IMR-90 (cell line): ENCODE data around the gene PCCA. TPM values are rescaled to one million over a fixed set of nuclear protein-coding genes. Genes with fewer than 3 reads are reported as not detected.
A peak's percentile ranks its signal among the peaks of the same experiment; 100 is the strongest.

Experiments used
- ATAC-seq: fragments of 200-7000 bp; cut with Tn5 transposase; 2 replicates; pipeline ENCODE4 v1.9.1; 2020; ENCODE audit warnings: low read depth, mild to moderate bottlenecking, moderate library complexity
- BruUV-seq: library from RNA; stranded (reverse); fragments of 400-500 nt; replicated peaks from 2 replicates; lab custom pipeline; 2021; lab: Mats Ljungman, UMichigan
- CTCF ChIA-PET: fragments of 300-600 bp; formaldehyde crosslinking; extraction: SDS; loops from one replicate; lab custom pipeline; 2021; ENCODE audit warnings: antibody characterized with exemption; lab: Yijun Ruan, JAX
- POLR2A ChIA-PET: fragments of 300-600 bp; sonication (Branson Sonifier 250); formaldehyde crosslinking; loops from one replicate; lab custom pipeline; 2022; ENCODE audit warnings: antibody characterized with exemption; ENCODE audit not compliant: unreplicated experiment; lab: Charles Lee
- DNase-seq: peaks from one replicate; pipeline ENCODE4 v3.0.0; 2013
- H2AFZ ChIP-seq: replicated peaks from 2 replicates; pipeline ENCODE3; 2013; ENCODE audit warnings: low read length, mild to moderate bottlenecking; ENCODE audit not compliant: poor library complexity
- H2AK5ac ChIP-seq: 2 replicates; pipeline ENCODE4 v1.6.1; 2013; ENCODE audit warnings: low read depth, low read length, inconsistent platforms
- H2AK9ac ChIP-seq: replicated peaks from 2 replicates; pipeline ENCODE3; 2013; ENCODE audit warnings: mild to moderate bottlenecking, low read depth, low read length, moderate library complexity; ENCODE audit not compliant: poor library complexity
- H2BK120ac ChIP-seq: 2 replicates; pipeline ENCODE4 v1.6.1; 2013; ENCODE audit warnings: low read depth, low read length, inconsistent platforms
- H2BK15ac ChIP-seq: 3 replicates; pipeline ENCODE4 v1.6.1; 2013; ENCODE audit warnings: low read depth, low read length, inconsistent platforms
- H2BK20ac ChIP-seq: 2 replicates; pipeline ENCODE4 v1.6.1; 2013; ENCODE audit warnings: low read depth, mild to moderate bottlenecking, inconsistent platforms, low read length, moderate library complexity
- H2BK5ac ChIP-seq: 2 replicates; pipeline ENCODE4 v1.6.1; 2013; ENCODE audit warnings: mild to moderate bottlenecking, low read depth, low read length, inconsistent platforms; ENCODE audit not compliant: poor library complexity, severe bottlenecking
- H3K14ac ChIP-seq: replicated peaks from 2 replicates; pipeline ENCODE4 v1.6.1; 2013; ENCODE audit warnings: low read depth, low read length, inconsistent platforms
- H3K18ac ChIP-seq: 2 replicates; pipeline ENCODE4 v1.6.1; 2013; ENCODE audit warnings: low read depth, low read length, control low read depth
- H3K23ac ChIP-seq: 2 replicates; pipeline ENCODE4 v1.6.1; 2013; ENCODE audit warnings: low read depth, low read length, inconsistent platforms
- H3K27ac ChIP-seq: 2 replicates; pipeline ENCODE4 v1.5.1; 2013; ENCODE audit warnings: mild to moderate bottlenecking, control low read depth, low read length; ENCODE audit not compliant: insufficient read depth
- H3K27me3 ChIP-seq: 2 replicates; pipeline ENCODE4 v1.6.1; 2013; ENCODE audit warnings: low read length; ENCODE audit not compliant: control insufficient read depth, insufficient read depth
- H3K36me3 ChIP-seq: 2 replicates; pipeline ENCODE4 v1.6.1; 2013; ENCODE audit warnings: low read length, mixed read lengths; ENCODE audit not compliant: control insufficient read depth, insufficient read depth
- H3K4ac ChIP-seq: 2 replicates; pipeline ENCODE4 v1.6.1; 2013; ENCODE audit warnings: low read depth, low read length, inconsistent platforms
- H3K4me1 ChIP-seq: 2 replicates; pipeline ENCODE4 v1.6.1; 2013; ENCODE audit warnings: low read length, mixed read lengths; ENCODE audit not compliant: control insufficient read depth, insufficient read depth
- H3K4me2 ChIP-seq: 2 replicates; pipeline ENCODE4 v1.6.1; 2013; ENCODE audit warnings: low read depth, mild to moderate bottlenecking, control low read depth, low read length, moderate library complexity
- H3K4me3 ChIP-seq: 2 replicates; pipeline ENCODE4 v1.5.1; 2013; ENCODE audit warnings: low read depth, mild to moderate bottlenecking, control low read depth, low read length, moderate library complexity; ENCODE audit not compliant: insufficient read depth
- H3K56ac ChIP-seq: 2 replicates; pipeline ENCODE4 v1.6.1; 2013; ENCODE audit warnings: low read length, inconsistent platforms; ENCODE audit not compliant: insufficient read depth; ENCODE audit errors: extremely low read depth
- H3K79me1 ChIP-seq, 2 experiments: 2 replicates each; pipeline ENCODE4 v1.6.1; 2013; ENCODE audit warnings: low read length in 2 of 2, inconsistent platforms in 1 of 2, low read depth in 1 of 2
- H3K9ac ChIP-seq: 2 replicates; pipeline ENCODE4 v1.6.1; 2013; ENCODE audit warnings: low read depth, low read length, control low read depth
- H3K9me1 ChIP-seq: 2 replicates; pipeline ENCODE4 v1.6.1; 2013; ENCODE audit warnings: low read length, inconsistent platforms; ENCODE audit not compliant: insufficient read depth
- H3K9me3 ChIP-seq: 2 replicates; pipeline ENCODE4 v1.6.1; 2013; ENCODE audit warnings: low read length; ENCODE audit not compliant: control insufficient read depth, insufficient read depth
- H4K20me1 ChIP-seq: 2 replicates; pipeline ENCODE4 v1.6.1; 2013; ENCODE audit warnings: low read length, inconsistent platforms; ENCODE audit not compliant: insufficient read depth
- H4K5ac ChIP-seq: 2 replicates; pipeline ENCODE4 v1.6.1; 2013; ENCODE audit warnings: mild to moderate bottlenecking, low read depth, low read length, control low read depth
- H4K8ac ChIP-seq, 2 experiments: 2 replicates each; pipeline ENCODE4 v1.6.1; 2013; ENCODE audit warnings: low read depth in 2 of 2, low read length in 2 of 2, control low read depth in 1 of 2, inconsistent platforms in 1 of 2
- H4K91ac ChIP-seq: 2 replicates; pipeline ENCODE4 v1.6.1; 2013; ENCODE audit warnings: low read depth, low read length, inconsistent platforms; ENCODE audit not compliant: insufficient read depth
- BHLHE40 ChIP-seq: fragments of 150-350 bp; IDR thresholded peaks from 2 replicates; pipeline ENCODE4 v1.6.1; 2016; ENCODE audit warnings: mild to moderate bottlenecking, low read depth, low read length
- CEBPB ChIP-seq: IDR thresholded peaks from 2 replicates; pipeline ENCODE4 v1.6.1; 2012; ENCODE audit warnings: low read depth, low read length, improper control_type of control experiment
- FOS ChIP-seq: fragments of 150-350 bp; IDR thresholded peaks from 2 replicates; pipeline ENCODE4 v1.6.1; 2016; ENCODE audit warnings: low read depth, low read length
- NFE2L2 ChIP-seq: fragments of 150-350 bp; IDR thresholded peaks from 2 replicates; pipeline ENCODE4 v1.6.1; 2016; ENCODE audit warnings: low read depth, mild to moderate bottlenecking, low read length
- WGBS, 2 experiments: methylation state at CpG; one replicate each; pipeline versions ENCODE4 v1.1.5 to v1.1.7; 2013; ENCODE audit warnings: missing lambda C conversion rate in 2 of 2; ENCODE audit not compliant: insufficient read length in 1 of 2; ENCODE audit errors: extremely low coverage in 2 of 2; 5-methylcytosine and 5-hydroxymethylcytosine counted together
- dilution Hi-C: fragments of 300-500 bp; cut with HindIII; formaldehyde crosslinking; loops from one replicate; pipeline ENCODE4 v1.14.3; 2018; ENCODE audit warnings: low sequenced_read_pairs; ENCODE audit not compliant: unreplicated experiment
- in situ Hi-C: fragments of 300-500 bp; cut with MboI; formaldehyde crosslinking; loops from 3 replicates; pipeline ENCODE4 v1.14.3; 2019; ENCODE audit warnings: low sequenced_read_pairs, inconsistent platforms, mixed read lengths
- intact Hi-C: fragments of 100-400 bp; cut with micrococcal nuclease; formaldehyde crosslinking; loops from 2 replicates; pipeline ENCODE4 v1.10.0; 2022
- polyA plus RNA-seq, 3 experiments: library from polyadenylated mRNA; depleted of rRNA; stranded (reverse); fragments of >200 nt; gene quantifications; 2 replicates each; pipeline ENCODE4 v1.2.3, GENCODE V29; 2012; ENCODE audit warnings: low replicate concordance in 1 of 3
- total RNA-seq: library from RNA; depleted of rRNA; stranded (reverse); fragments of >200 nt; gene quantifications from 2 replicates; pipeline ENCODE4 v1.2.3, GENCODE V29; 2012

The PCCA gene
- total and polyA plus RNA-seq, 2 of the 4 experiments (the other 2 are of a cell fraction), result 7.6 to 24.0 TPM

GRCh38 chr13:100363874-100364273 lies 275.0 kb downstream of the PCCA start:
- no peaks in the 10 kb centered on the region for H3K9me3 ChIP-seq
- ChIA-PET POLR2A (no interaction called here), CTCF (no interaction called here)
- no peak overlapping the region for H3K27ac ChIP-seq
- peaks cover 0 to 6% of the 10 kb centered on the region in 2 experiments; a peak in 1 of 4 replicates for H3K79me1 ChIP-seq
- no peak overlapping the region for H3K4me2 ChIP-seq
- H2AK5ac ChIP-seq, result no peak overlapping the region
- no peak overlapping the region for H3K4me3 ChIP-seq
- H3K14ac ChIP-seq, result no peak overlapping the region
- no peak overlapping the region for H2BK120ac ChIP-seq
- no peak overlapping the region for H2BK15ac ChIP-seq
- no peak overlapping the region for H3K9ac ChIP-seq
- H4K8ac ChIP-seq, result no peak overlapping the region
- peak; percentile 66 for ATAC-seq
- in situ Hi-C loops (no loop called here), intact Hi-C loops (no loop called here), dilution Hi-C loops (no loop called here)
- H2BK5ac ChIP-seq, result peak overlapping the region; percentile 58
- no peak overlapping the region for H4K91ac ChIP-seq
- peak; percentile 65 for DNase-seq
- H3K36me3 ChIP-seq, result no peaks in the 10 kb centered on the region
- H2AFZ ChIP-seq, result no peak overlapping the region
- no peak overlapping the region for H3K4ac ChIP-seq
- no peak overlapping the region for H3K56ac ChIP-seq
- no peak overlapping the region for H3K18ac ChIP-seq
- H3K23ac ChIP-seq, result no peak overlapping the region
- peaks cover 6% of the 10 kb centered on the region for H3K4me1 ChIP-seq
- no peak overlapping the region for H2AK9ac ChIP-seq
- no peaks in the 10 kb centered on the region for H3K27me3 ChIP-seq
- H3K9me1 ChIP-seq, result peaks cover 3% of the 10 kb centered on the region
- no TSS peak for BruUV-seq
- WGBS, 2 experiments, result no CpG with 5 or more reads among the region's 2 CpGs
- no peak overlapping the region for H4K5ac ChIP-seq
- 0 out of 2 replicates have a peak, but pooled peaks have one; percentile 2 for TF ChIP-seq CEBPB
- TF ChIP-seq FOS, result peak; percentile 68; the same call in 1 of the 2 replicates
- TF ChIP-seq NFE2L2, result no peak
- TF ChIP-seq BHLHE40, result peak; percentile 29; the same call in 1 of the 2 replicates
- H2BK20ac ChIP-seq, result no peak overlapping the region
- H4K20me1 ChIP-seq, result no peaks in the 10 kb centered on the region
